GM19025 (cell line): ENCODE results near the gene GATAD2B.

Experiments
- ATAC-seq: cut with Tn5 transposase; IDR thresholded peaks from one replicate; pipeline ENCODE4 v1.9.1; 2021; ENCODE audit warnings: mild to moderate bottlenecking, low read depth, moderate library complexity; ENCODE audit not compliant: unreplicated experiment

Gene GATAD2B

DNA sequence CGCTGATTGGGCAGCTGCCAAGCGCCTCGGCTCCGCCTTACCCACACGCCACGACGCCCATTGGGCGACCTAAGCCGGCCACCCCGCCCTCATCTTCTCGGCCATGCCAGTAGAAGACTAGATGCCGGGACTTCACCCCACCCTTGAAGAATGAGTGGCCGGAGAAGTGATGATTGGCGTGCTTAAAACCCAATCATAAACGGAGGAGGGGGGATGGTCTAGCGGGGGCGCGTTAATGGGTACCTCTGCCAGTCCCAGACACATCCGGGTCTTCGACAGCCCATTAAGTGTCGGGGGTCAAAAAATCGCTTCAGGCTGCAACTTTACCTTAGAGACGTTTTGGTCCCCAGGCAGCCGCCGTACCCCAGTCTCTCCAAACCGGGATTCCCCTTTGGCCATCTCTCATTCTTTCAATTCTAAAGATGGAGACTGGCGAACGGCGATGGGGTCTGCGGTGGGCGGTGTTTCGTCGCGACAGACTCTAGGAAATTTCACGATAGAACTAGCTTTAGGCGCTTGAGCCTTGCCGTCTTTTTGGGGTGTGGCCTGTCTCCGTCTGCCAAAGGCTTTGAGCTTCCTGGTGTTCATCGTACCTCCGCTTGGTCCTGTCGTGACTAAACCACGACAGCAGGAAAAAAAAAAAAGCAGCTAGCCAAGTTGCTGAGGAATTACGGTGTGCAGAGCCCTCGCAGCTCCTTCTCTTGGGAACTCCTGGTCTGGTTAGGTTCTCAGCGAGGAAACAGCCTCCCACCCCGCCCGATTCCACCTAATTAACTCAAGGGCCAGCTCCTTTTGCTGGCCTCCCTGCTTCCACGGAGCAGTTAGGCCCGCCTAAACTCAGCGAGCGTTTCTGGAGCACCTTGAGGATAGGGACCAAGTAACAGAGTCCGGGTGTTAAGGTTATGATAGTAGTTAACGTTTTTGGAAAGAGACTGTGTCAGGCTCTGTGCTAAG is at the start of gene GATAD2B:
TSS of gene GATAD2B (minus strand) at position 1 of the 954 bp plus-strand sequence. CDS start 94,625 bp downstream, outside the sequence.
- peak; percentile 95 for ATAC-seq

DNA sequence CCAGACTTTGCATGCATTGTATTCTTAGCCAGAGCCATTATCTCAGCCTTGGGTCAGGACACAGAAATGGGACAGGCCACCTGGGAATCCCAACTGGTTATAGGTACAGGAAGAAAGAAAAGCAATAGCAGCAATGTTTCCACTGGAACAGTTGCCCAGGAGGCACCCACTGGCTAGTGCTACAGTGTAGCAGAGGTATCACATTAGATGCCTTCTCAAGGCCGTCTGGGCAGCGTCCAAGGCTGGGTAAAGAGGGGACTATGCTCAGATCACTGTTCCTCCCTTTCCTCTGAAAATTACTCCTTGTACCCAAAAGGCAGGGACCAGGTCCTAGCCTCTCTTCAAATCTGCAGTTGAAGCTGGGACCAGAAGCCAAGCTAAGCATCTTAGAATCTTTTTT is 47.6 kb upstream of the GATAD2B start:
- ATAC-seq: no peak

DNA sequence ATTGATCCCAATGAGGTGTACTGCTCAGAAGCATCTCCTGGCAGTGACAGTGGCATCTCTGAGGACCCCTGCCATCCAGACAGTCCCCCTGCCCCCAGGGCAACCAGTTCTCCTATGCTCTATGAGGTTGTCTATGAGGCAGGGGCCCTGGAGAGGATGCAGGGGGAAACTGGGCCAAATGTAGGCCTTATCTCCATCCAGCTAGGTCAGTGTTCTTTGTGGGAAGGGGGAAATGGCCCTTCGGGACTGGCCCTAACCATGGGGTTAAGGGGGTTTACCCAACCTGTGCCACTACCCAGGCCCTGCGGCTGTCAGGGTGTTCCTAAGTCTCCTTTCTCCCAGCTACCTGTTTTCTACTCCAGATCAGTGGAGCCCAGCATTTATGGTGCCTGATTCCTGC is 46.2 kb upstream of the GATAD2B start:
- ATAC-seq: no peak

DNA sequence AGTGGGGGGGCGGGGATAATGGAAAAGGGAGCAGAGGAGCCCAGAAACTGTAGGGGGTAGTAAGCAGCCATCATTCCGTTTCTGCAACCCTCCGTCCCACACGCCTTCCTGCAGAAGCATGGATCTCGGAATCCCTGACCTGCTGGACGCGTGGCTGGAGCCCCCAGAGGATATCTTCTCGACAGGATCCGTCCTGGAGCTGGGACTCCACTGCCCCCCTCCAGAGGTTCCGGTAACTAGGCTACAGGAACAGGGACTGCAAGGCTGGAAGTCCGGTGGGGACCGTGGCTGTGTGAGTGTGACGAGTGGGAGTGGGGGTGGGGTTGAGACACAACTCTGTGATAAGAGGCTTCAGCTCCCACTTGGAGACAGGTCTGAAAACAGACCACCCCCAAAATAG is 45.6 kb upstream of the GATAD2B start:
- no peak for ATAC-seq

DNA sequence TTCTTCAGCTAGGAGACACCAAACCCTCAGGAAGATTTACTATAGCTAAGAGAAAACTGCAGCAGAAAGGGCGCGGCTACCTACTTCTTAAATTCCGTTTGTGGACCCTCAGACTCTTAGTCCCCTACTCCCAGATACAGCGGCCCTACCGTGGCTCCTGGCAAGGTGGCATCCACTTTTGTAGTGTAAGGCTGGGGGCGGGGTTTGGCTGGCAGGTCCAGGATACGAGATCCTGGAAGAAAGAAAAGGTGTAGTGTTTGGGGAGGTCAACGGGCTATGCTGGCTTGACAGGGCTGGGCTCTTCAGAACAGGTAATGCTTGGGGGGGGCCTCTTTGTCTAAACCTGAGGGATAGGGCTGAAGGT is 45.2 kb upstream of the GATAD2B start:
- no peak for ATAC-seq

DNA sequence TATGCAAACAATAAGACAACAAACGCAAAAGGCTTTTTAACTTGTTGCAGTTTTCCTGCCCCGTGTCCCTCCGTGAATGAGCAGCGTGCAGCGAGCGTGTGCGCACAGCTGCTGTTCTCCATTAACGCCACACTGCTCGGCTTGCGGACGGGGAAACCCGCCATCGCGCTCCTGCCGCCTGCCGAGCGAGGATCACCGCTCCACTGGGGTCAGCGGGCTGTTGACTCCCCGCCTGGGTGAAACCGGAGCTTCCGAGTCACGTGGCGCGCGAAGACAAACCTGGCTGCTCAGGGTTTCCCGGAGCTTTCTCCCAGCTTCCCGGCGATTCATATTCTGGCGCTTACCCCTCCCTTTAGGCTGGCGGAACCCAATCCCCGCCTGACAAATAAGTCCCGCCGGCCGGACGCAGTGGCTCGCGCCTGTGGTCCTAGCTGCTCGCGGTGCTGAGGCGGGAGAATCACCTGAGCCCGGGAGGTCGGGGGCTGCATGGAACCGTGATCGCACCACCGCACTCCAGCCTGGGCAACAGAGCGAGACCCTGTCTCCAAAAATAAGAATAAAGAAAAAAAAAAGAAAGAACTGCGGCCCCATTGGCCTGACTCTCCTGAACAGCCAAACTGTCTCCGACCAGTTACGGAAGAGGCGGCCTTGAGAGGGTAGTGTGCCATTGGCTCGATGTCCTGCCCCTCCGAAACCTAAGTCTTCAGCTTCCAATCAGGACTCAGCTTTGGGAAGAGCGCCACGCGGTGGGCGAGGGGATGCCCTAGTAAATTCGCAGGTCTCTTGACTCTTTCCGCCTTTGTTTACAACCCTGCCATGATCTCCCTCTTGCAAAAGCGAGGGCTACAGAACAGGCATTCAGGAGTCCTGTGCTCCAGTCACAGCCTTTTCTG is 44.6 kb upstream of the GATAD2B start, which contains the start of gene CREB3L4:
TSS of gene CREB3L4 (plus strand) at position 796 of the 893 bp plus-strand sequence. CDS start 624 bp downstream, outside the sequence.
- ATAC-seq: peak; percentile 63

DNA sequence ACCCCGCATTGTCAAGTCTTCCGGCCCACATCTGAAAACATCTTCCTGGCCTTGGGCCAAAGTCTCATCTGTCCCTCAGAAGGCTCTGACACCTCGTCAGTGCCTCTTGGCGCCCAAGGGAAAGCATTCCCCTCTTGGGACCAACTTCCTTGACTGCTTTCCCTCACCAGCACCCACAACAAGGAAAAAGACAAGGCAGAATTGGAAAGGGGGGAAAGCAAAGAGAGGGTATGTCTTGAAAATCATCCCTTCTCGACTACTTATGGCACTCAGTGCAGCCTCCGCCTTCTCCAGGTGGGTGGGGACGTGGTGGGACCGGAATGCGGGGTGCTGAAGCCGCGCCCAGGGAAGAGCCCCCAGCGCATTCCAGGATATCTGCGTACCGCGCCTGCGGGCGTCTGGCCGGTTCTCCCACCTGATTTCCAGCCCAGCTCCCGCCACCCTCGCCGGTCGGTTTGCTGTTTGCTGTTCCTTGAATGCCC is 41.1 kb upstream of the GATAD2B start:
- peak; percentile 5 for ATAC-seq

DNA sequence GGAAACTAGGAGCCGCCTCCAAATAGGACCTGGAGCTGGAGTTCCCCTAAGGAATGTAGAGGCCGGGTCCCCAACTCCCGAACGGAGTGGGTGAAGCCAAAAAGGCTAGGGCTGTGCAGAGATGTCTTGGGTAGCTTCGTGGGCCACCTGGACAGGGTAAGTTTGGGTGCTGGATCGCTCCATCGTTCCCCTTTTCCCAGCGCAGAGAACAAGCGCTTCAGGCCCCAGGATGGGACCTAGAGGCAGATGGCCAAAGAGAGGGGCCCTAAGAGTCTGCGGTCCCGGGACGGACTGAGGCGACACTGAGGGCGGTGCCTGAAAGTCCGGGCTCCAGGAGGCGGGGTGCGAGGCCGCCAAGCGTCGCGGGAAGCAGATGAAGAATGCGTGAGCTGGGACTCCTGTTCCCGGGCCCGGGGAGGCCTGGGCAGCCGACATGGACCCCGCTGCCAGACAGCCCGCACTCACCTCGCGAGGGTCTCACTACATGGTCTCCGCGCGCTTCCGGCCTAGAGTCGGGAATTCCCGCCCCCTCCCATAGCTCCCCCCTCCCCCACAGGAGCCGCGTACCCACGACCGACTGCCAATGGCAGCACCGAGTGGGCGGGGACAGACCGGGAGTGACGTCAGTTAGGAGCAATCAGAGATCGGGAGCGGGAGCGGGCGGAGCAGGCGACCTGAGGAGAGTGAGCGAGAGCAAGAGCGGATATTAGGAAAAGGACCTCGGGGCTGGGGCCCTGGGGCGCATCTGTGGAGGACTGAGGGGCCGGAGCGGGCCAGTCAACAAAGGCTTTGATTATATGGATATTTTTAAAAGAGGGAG is 40.5 kb upstream of the GATAD2B start, which contains the start of gene SLC39A1:
TSS of gene SLC39A1 (minus strand) at position 508 of the 820 bp plus-strand sequence. CDS start 822 bp downstream, outside the sequence.
- peak; percentile 49 for ATAC-seq

DNA sequence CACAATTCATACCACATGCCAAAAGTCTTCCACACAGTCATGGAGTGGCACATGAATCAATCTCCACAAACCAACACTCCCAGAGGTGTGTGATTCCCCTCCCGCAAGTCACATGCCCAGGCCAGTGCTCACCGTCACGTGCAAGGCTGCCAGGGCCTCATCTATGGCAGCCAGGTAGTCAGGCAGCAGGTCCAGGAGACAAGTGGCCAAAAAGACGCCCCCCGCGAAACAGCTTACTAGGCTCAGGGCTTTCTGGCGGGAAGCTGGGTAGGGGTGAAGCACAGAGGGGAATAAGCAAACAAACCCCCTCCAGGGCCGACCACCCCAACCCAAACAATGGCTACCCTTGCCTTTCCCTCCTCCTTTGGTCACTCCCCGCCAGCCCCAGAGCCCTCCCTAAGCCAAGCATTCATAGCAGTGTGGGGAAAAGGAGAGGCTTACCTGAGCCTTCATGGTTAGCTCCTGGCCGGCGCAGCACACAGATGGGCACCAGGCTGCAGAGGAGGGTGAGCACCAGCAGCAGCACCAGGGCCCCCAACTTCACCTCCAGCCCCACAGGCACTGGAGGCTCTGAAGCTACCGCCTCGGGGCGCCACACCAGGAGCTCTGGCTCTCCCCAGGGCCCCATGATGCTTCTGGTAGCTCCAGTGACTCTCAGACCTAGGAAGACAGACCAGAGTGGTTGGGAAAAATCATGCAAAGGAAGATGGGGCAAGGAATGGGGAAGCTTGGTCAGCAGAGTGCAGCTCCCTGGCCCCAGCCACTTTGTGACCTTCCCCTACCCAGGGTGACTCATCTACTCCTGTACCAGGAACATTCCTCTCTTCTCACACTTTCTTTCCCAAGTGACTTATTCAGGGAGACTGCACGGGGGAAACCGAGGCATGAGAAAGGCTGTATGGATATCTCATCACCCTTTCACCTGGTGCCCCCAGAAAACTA is 39.6 kb upstream of the GATAD2B start:
- ATAC-seq: no peak

DNA sequence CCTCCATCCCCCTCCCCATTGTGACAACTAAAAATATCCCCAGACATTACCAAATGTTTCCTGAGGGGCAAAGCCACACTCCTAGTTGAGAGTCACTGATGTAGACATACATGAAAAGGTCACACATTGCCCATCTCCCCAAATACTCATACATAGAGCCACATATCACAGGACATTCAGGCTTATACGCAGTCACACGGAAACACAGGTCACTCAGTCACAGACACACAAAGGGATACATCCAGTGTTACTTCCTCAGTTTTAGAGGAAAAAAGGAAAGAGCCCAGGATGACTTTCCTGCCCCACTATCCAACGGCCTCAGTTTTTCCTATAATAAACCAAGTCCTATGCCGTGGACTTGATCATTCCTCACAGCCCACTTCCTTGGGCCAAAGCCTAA is 38.6 kb upstream of the GATAD2B start:
- ATAC-seq: no peak

DNA sequence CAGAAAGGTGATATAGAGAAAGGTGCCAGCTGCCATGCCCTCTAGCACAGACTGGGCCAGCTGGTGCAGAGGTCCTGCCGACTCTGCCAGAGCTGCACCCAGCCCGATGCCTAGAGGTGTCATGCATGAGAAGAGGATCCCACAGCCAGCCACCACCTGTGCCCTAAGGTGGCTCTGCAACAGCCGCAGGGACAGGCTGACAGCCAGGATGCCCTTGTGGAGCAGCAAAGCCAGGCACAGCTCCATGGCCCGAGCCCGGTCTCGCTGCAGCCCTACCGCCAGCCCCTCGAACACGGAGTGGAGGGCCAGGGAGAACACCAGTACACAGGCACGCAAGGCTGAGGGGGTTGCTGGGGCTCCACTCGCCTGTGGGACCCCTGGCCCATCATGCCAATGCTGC is 37.4 kb upstream of the GATAD2B start:
- ATAC-seq: no peak

DNA sequence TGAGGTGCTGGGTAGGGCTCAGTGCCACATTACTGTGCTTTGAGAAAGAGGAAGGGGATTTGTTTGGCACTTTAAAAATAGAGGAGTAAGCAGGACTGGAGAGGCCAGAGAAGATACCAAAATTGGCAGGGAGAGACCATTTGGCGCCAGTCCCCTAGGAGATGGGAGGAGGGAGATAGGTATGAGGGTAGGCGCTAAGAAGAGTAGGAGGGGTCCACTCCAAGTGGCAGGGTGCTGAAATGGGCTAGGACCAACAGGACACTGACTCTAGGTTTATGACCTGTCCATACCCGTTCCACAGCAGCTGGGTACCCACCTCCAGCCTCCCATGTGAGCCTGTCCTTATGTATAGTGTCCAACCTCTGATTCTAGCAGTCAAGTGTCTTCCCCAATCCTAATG is 36.7 kb upstream of the GATAD2B start:
- no peak for ATAC-seq

DNA sequence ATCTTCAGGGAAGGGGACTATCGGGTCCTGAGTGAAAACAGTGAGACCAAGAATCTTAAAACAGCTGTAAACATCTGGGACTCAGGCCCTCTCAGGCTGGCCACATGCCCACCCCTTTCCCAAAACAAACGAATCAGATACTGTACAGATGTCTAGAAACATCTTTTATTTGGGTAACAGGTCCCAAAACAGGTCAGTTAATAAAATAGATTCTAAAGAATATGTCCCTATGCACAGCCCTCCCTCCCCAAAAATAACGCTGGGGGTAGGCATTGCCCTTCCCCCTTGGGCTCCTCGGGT is 36.1 kb upstream of the GATAD2B start:
- ATAC-seq: no peak

DNA sequence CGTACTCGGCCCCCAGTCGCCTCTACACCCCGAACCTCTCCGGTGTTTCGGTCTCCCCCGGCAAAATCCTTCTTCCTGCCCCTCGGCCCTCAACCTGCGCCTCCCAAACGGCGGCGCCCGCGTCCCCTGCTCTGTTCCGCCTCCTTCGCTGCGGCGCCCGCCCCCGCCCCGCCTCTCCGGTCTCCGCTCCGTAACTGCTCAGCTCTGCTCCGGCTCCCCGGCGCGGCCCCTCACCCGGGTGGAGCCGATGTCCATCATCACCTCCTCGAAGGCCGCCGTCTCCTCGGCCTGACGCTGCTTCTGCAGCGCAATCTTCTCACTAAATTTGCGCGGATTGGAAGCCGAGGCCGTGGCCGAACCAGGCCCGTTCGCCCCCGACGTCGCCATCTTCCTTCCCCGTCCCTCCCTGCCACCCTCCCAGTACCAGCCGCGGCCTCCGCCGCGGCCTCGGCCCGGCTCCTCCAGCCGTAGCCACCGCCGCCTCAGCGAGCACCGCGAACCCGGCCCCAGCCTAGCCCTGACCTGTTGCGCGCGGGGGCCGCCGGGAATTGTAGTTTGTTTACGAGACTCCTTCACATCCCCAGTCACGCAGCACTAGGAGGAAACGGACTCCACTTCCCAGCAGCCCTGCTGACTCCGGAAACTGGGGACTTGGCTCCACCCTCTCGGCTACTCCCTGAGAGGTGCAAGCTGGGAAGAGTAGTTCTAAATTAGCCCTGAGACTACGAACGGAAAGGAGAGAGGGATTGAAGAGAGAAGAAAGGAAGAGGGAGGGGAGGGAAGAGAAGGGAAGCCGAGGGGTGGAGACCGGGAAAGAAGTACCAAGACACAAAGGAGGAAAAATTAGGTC is 35.6 kb upstream of the GATAD2B start, which contains the start of gene CRTC2:
TSS of gene CRTC2 (minus strand) at position 502 of the 850 bp plus-strand sequence. CDS start at position 387, 115 bp downstream.
- ATAC-seq: peak; percentile 76

DNA sequence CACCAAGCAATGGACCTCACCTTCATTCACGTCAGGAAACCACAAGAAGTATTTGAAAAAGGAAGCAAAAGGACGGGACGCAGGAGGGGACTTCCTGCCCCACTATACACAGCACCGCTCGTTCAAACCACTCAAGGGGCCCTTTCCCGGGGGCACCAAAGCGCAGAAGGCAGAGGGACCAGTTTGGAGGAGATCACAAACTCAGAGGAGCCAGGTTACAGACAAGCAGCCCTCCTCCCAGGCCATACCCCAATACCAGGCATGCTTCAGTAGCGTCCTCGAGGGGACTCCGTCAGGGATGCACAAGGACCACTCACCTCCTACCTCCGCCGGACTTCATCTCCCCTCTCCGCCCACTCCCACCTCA is 35.0 kb upstream of the GATAD2B start:
- ATAC-seq: no peak

DNA sequence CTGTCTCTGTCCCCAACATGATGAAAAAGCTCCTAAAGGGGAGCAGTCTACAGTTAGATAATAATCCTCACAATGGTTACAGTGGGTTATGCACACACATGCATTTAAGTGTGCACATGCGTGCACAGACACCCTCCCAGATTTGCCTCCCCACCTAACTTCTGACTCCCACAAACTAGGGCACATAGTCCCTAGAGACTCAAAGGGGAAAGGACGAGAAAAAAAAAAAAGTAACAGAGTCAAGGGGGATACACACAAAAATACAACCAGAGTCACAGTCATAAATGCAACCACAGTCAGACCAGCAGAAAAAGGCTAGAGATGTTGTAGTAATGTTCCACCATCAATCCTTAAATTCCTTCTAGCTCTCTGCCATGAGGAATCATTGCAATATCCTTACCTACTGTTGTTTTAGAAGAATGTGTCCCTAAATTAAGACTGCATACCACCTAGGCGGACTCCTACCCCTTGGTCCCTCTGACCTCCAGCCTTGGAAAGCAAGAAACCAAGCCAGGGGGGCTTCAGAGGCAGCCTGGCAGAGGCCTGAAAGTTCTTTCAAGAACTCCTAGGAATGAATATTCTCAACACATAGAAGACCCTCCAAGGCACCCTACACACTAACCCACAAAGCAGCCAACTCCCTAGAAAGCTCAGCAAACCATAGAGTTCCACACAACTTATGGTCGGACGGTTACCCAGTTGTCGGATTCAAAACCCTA is 34.4 kb upstream of the GATAD2B start:
- no peak for ATAC-seq

DNA sequence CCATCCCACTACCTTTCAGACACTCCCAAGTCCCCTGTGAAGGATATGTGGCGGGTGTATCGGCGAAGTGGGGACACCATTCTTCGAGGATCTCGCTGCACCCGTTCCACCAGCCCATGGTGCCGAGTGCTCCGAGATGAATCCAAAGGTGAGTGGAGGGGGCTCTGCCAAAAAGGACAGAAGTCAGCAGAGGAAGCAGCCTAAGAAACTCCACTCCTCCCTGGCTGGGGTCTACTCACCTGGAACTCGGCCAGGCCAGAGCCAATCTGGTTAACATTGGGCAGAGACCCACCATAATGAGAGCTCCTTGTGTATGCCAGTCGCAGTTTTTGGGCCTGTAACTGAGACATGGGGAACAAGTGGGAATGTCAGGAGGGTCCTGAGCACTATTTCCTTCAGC is 32.1 kb upstream of the GATAD2B start:
- ATAC-seq: no peak
